ENCODE measurements around the gene SPSB2.

Gene SPSB2

DNA sequence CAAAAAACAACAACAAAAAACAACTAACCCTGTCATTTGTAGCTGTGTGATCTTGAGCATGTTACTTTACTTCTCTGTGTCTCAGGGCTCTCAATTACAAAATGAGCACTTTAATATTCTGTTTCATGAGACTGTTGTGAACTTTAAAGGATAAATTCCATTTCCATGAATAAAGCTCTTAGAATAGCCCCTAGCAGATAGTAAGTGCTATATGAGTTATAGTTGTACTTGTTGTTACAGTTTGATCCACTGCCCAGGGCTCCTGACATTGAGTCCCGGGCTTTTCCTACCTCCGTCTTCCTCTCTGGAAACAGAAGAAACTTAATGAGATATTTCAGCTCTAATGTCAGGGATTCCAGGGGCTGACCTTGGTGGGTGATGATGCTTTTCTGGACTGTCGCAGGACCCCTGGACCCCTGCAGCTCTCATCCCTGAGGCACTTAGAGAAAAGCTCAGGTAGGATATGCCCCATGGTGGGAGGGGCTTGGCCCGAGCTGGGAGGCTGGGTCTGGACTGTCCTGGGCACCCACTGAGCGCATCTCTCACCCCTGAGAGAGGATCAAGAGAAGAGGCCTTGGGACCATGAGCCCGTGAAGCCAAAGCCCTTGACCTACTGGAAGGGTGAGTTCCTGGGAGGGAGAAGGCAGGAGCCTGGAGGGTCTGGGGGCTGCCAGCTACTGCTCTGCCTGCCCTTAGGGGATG, 39.8 kb downstream of the SPSB2 start:
- Histone ChIP-seq H3K9ac (ENCODE audit: low read depth, low read length) (no peak overlapping the region), H3K4me3 (ENCODE audit: low read length) (no peak overlapping the region), H3K36me3 (ENCODE audit: insufficient read depth, low read depth, low read length) (peaks cover 74% of the 10 kb centered on the region), H3K9me3 (ENCODE audit: insufficient read depth, low read depth, low read length) (no peaks in the 10 kb centered on the region), H3K27me3 (ENCODE audit: insufficient read depth, low read length) (no peaks in the 10 kb centered on the region), H3K4me1 (ENCODE audit: insufficient read depth, low read length) (peaks cover 3% of the 10 kb centered on the region; the same call in 1 of the 2 replicates), H3K27ac (ENCODE audit: low read length) (no peak overlapping the region)

DNA sequence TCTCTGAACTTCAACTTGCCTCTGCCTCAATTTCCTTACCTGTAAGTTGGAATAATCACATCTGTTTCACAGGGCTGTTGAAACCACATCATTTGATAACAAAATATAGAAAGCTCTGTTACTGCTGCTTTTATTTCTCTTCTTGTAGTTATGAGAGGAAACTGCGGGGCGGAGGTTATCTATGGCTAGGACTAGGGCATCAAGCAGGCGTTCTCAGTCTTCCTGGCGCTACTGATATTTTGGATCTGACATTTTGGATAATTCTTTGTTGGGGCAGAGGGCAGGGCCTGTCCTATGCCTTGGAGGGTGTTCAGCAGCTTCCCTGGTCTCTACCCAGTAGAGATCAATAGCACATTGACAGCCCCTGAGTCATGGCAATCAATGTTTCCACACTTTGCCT, 41.0 kb downstream of the SPSB2 start:
- Histone ChIP-seq H3K4me3 (ENCODE audit: low read length) (no peak overlapping the region), H3K4me1 (ENCODE audit: insufficient read depth, low read length) (peaks cover 5% of the 10 kb centered on the region; the same call in 1 of the 2 replicates), H3K9ac (ENCODE audit: low read depth, low read length) (no peak overlapping the region), H3K36me3 (ENCODE audit: insufficient read depth, low read depth, low read length) (peaks cover 62% of the 10 kb centered on the region), H3K27me3 (ENCODE audit: insufficient read depth, low read length) (no peaks in the 10 kb centered on the region), H3K27ac (ENCODE audit: low read length) (no peak overlapping the region), H3K9me3 (ENCODE audit: insufficient read depth, low read depth, low read length) (no peaks in the 10 kb centered on the region)

DNA sequence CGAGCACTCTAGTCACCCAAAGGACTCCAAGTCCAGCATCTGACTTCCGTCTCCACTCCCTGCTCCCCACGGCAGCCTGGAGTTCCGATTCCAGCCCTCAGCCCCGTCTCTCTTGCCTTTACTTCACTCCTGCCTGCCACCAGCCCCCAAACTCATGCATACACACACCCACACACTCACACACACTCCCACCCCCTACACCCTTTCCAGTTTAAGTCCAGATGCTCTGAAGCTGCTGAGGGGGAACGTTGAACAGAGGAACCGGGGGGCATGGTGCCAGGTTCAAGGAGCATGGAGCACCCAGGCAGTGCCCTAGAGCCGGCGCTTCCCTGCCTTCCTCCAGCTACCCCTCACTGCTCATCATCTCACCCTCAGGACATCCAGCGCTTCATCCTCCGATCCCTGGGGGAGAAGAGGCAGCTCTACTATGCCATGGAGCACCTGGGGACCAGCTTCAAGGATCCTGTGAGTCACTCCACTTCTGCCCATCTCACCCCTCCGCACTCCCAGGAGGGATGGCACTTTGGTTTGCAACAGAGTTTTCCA, 41.6 kb downstream of the SPSB2 start:
- peaks cover 56% of the 10 kb centered on the region for H3K36me3 ChIP-seq (ENCODE audit: insufficient read depth, low read depth, low read length)
- 0 out of 2 replicates have a peak, but pooled peaks cover 1% of the 10 kb centered on the region for H3K27me3 ChIP-seq (ENCODE audit: insufficient read depth, low read length)
- peaks cover 7% of the 10 kb centered on the region; the same call in 1 of the 2 replicates for H3K4me1 ChIP-seq (ENCODE audit: insufficient read depth, low read length)
- no peak overlapping the region for H3K9ac ChIP-seq (ENCODE audit: low read depth, low read length)
- H3K4me3 ChIP-seq (ENCODE audit: low read length): no peak overlapping the region
- no peaks in the 10 kb centered on the region for H3K9me3 ChIP-seq (ENCODE audit: insufficient read depth, low read depth, low read length)
- no peak overlapping the region for H3K27ac ChIP-seq (ENCODE audit: low read length)

DNA sequence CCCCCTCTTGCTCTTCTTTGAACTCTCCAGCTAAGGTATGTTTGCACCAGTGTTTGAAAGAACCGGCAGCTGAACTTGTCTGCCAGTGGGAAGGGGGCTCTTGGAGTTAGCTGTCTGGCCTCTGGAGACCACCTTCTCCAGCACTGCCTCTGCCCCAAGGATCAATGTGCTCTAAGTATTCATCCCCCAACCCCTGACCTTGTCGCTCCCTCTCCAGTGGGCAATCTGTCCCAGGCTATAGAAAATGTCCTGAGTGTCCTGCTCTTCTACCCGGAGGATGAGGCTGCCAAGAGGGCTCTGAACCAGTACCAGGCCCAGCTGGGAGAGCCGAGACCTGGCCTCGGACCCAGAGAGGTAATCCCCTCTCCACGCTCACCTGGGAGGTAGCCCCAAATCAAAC, 42.1 kb downstream of the SPSB2 start:
- peaks cover 51% of the 10 kb centered on the region for H3K36me3 ChIP-seq (ENCODE audit: insufficient read depth, low read depth, low read length)
- H3K9me3 ChIP-seq (ENCODE audit: insufficient read depth, low read depth, low read length): no peaks in the 10 kb centered on the region
- H3K9ac ChIP-seq (ENCODE audit: low read depth, low read length): no peak overlapping the region
- no peak overlapping the region for H3K4me3 ChIP-seq (ENCODE audit: low read length)
- H3K27ac ChIP-seq (ENCODE audit: low read length): no peak overlapping the region
- peaks cover 6% of the 10 kb centered on the region; the same call in 1 of the 2 replicates for H3K27me3 ChIP-seq (ENCODE audit: insufficient read depth, low read length)
- H3K4me1 ChIP-seq (ENCODE audit: insufficient read depth, low read length): peaks cover 8% of the 10 kb centered on the region; the same call in 1 of the 2 replicates

DNA sequence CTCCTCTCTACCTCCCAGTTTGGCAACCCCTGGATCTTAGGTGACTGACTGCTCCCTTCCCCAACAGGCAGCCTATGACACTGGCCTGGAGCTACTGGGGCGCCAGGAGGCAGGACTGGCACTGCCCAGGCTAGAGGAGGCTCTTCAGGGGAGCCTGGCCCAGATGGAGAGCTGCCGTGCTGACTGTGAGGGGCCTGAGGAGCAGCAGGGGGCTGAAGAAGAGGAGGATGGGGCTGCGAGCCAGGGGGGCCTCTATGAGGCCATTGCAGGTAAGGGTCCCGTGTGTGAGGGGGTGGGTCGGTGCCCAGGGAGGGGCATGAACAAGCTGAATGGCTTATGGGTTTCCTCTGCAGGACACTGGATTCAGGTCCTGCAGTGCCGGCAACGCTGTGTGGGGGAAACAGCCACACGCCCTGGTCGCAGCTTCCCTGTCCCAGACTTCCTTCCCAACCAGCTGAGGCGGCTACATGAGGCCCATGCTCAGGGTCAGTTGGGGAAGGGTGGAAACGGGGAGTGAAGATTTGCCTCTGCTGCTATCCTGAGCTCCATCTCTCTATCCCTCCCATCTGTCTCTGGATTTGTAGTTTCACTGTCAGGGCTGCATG, 42.7 kb downstream of the SPSB2 start:
- Histone ChIP-seq H3K4me3 (ENCODE audit: low read length) (peak overlapping the region; percentile 95; the same call in 1 of the 2 replicates), H3K9me3 (ENCODE audit: insufficient read depth, low read depth, low read length) (no peaks in the 10 kb centered on the region), H3K4me1 (ENCODE audit: insufficient read depth, low read length) (peaks cover 10% of the 10 kb centered on the region; the same call in 1 of the 2 replicates), H3K27ac (ENCODE audit: low read length) (no peak overlapping the region), H3K27me3 (ENCODE audit: insufficient read depth, low read length) (peaks cover 7% of the 10 kb centered on the region), H3K9ac (ENCODE audit: low read depth, low read length) (peak overlapping the region; percentile 94; the same call in 1 of the 2 replicates), H3K36me3 (ENCODE audit: insufficient read depth, low read depth, low read length) (peaks cover 48% of the 10 kb centered on the region)

DNA sequence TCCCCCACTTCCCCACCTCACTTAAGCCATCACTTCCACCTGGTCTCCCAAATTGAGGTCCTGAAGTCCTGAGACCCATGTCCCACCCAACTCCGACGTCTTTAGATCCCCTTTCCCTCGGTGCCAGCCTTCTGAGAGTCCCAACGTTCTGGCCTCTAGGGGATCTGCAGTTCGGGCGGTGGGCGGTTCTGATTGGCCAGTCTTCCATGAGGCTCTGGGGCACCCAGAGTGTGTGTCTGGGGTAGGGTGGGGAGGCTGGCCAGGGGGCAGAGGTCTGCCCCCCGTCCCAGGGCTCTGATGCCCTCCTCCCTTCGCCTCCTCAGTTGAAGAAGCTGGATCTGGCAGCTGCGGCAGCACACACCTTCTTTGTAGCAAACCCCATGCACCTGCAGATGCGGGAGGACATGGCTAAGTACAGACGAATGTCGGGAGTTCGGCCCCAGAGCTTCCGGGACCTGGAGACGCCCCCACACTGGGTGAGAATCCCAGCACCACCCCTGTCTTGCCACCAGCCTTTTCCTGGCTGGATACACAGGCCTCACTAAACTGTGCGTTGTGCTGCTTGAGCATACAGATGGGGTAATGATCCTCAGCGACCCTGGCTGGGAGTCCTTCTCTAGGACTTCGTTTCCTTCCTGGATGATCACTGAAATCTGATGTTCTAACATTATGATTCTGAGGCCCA, 43.4 kb downstream of the SPSB2 start:
- peaks cover 14% of the 10 kb centered on the region for H3K27me3 ChIP-seq (ENCODE audit: insufficient read depth, low read length)
- peaks cover 42% of the 10 kb centered on the region for H3K36me3 ChIP-seq (ENCODE audit: insufficient read depth, low read depth, low read length)
- peak overlapping the region; percentile 95 for H3K4me3 ChIP-seq (ENCODE audit: low read length)

DNA sequence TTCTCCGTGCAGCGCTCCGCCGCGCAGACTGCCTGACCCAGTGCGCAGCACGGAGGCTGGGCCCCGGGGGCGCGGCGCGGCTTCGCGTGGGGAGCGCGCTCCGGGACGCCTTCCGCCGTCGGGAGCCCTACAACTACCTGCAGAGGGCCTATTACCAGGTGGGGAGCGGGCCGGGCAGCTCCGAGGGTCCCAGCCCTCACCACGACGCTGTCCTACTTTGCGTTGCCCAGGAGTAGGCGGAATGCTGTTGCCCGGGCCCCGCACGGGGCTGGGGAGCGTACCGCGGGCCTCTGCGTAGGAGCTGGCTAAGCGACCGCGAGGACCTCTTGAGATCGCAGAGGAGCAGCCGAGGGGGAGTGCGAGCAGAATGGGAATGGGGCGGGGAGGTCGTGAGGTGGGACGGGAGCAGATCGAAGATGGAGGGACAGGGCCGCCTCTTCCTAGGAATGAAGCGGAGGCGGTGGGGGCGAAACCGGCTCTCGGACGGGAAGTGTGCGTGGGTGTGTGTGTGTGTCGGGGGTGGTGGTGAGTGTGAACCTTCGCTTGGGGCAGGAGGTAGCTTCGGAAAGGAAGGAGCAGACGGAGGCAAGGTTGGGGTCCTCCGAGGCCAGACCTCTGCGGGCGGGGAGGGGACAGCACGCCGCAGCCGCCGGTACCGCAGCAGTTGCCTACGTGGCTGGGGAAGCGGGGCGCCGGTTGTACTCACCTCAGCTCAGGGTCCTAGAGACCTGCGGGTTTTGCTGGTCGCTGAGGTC, 44.1 kb downstream of the SPSB2 start:
- H3K9ac ChIP-seq (ENCODE audit: low read depth, low read length): peak overlapping the region; percentile 94

More for the DNA sequence above, 43.4 kb downstream of the SPSB2 start:
- H3K9ac ChIP-seq (ENCODE audit: low read depth, low read length): peak overlapping the region; percentile 94
- no peaks in the 10 kb centered on the region for H3K9me3 ChIP-seq (ENCODE audit: insufficient read depth, low read depth, low read length)
- peaks cover 10% of the 10 kb centered on the region; the same call in 1 of the 2 replicates for H3K4me1 ChIP-seq (ENCODE audit: insufficient read depth, low read length)
- H3K27ac ChIP-seq (ENCODE audit: low read length): no peak overlapping the region

DNA sequence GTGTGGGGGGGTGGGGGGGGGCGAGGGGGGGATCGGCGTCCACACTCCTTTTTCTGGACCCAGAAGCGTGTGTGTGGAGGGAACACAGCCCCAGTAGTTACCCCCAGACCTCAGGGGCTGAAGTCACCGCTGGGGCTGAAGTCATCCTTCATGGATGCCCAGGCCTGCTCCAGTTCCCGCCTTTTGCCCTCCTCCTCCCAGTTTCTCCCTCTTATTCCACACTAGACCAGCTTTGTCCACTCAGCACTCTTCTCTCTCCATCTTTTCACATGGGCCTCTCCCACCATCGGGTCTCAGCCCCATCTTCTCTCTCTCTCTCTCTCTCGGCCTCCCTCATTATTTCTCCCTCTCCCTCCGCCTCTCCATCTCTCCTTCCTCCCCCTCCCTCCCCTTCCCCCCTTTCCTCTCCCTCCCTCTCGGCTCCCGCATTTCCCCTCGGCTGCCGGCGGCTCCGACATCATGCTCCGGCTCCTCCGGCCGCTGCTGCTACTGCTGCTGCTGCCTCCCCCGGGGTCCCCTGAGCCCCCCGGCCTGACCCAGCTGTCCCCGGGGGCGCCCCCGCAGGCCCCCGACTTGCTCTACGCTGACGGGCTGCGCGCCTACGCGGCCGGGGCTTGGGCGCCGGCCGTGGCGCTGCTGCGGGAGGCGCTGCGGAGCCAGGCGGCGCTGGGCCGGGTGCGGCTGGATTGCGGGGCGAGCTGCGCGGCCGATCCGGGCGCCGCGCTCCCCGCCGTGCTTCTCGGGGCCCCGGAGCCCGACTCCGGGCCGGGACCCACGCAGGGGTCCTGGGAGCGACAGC, 44.9 kb downstream of the SPSB2 start, which contains the start of gene P3H3:
Gene P3H3, plus strand, starts transcription at position 426 of the 799 bp plus-strand sequence. Its CDS starts 34 bp downstream, at position 460.
- no peaks in the 10 kb centered on the region for H3K9me3 ChIP-seq (ENCODE audit: insufficient read depth, low read depth, low read length)
- peaks cover 28% of the 10 kb centered on the region for H3K36me3 ChIP-seq (ENCODE audit: insufficient read depth, low read depth, low read length)
- peak within 1 kb of the TSS; percentile 94 for H3K9ac ChIP-seq (ENCODE audit: low read depth, low read length)
- H3K27me3 ChIP-seq (ENCODE audit: insufficient read depth, low read length): peaks cover 26% of the 10 kb centered on the region
- H3K4me1 ChIP-seq (ENCODE audit: insufficient read depth, low read length): peaks cover 11% of the 10 kb centered on the region; the same call in 1 of the 2 replicates
- H3K4me3 ChIP-seq (ENCODE audit: low read length): peak within 1 kb of the TSS; percentile 95
- peak within 1 kb of the TSS; percentile 78 for H3K27ac ChIP-seq (ENCODE audit: low read length)

More for the DNA sequence above, 44.1 kb downstream of the SPSB2 start:
- peak overlapping the region; percentile 78 for H3K27ac ChIP-seq (ENCODE audit: low read length)
- peaks cover 36% of the 10 kb centered on the region for H3K36me3 ChIP-seq (ENCODE audit: insufficient read depth, low read depth, low read length)
- peak overlapping the region; percentile 95 for H3K4me3 ChIP-seq (ENCODE audit: low read length)
- peaks cover 10% of the 10 kb centered on the region; the same call in 1 of the 2 replicates for H3K4me1 ChIP-seq (ENCODE audit: insufficient read depth, low read length)
- H3K9me3 ChIP-seq (ENCODE audit: insufficient read depth, low read depth, low read length): no peaks in the 10 kb centered on the region
- H3K27me3 ChIP-seq (ENCODE audit: insufficient read depth, low read length): peaks cover 21% of the 10 kb centered on the region

DNA sequence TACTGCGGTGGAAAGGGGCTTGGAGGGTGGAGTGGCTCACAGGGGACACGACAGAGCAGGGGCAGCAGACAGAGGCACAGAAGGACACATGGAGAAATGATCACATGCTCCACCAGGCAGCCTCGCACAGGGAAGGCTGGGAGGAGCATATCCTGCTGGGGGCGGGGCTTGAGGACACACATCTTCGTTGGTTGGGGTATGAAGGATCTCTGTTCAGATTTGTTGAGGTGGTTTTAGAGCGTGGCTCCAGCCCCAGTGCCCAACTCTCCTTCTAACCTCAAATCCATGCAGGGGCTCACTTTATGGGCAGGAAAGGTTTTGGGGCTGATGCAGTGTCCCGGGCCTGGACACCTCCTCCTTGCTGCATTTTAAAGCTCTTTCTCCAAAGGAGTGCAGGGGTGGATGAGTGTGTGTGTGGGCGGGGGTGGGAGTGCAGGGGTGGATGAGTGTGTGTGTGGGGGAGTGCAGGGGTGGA, 45.6 kb downstream of the SPSB2 start:
- Histone ChIP-seq H3K9me3 (ENCODE audit: insufficient read depth, low read depth, low read length) (no peaks in the 10 kb centered on the region), H3K4me1 (ENCODE audit: insufficient read depth, low read length) (peaks cover 16% of the 10 kb centered on the region; the same call in 1 of the 2 replicates), H3K9ac (ENCODE audit: low read depth, low read length) (peak overlapping the region; percentile 59; the same call in 1 of the 2 replicates), H3K27me3 (ENCODE audit: insufficient read depth, low read length) (peaks cover 33% of the 10 kb centered on the region), H3K27ac (ENCODE audit: low read length) (no peak overlapping the region), H3K36me3 (ENCODE audit: insufficient read depth, low read depth, low read length) (peaks cover 26% of the 10 kb centered on the region), H3K4me3 (ENCODE audit: low read length) (peak overlapping the region; percentile 57; the same call in 1 of the 2 replicates)

DNA sequence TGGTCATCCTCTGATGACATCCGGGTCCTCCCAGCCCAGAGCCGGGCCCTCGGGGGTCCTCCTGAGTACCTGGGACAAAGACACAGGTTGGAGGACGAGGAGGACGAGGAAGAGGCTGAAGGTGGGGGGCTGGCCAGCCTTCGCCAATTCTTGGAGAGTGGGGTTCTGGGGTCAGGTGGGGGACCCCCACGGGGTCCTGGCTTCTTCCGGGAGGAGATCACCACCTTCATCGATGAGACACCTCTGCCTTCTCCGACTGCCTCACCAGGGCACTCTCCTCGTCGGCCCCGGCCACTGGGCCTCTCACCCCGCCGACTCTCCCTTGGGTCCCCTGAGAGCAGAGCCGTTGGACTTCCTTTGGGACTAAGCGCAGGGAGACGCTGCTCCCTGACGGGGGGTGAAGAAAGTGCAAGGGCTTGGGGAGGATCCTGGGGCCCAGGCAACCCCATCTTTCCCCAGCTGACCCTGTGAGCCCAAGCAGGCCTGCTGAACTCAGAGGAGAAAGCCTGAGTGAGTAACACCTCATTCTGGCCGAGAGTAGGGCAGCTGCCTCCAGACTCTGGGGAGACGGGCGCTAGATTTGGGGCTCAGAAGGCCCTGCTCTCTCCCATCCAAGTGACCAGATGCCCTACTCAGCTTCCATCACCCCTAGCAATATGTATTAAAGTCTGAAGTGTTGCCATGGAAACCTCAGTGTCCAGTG, 46.2 kb downstream of the SPSB2 start:
- H3K27ac ChIP-seq (ENCODE audit: low read length): no peak overlapping the region
- H3K4me3 ChIP-seq (ENCODE audit: low read length): peak overlapping the region; percentile 57; the same call in 1 of the 2 replicates
- no peaks in the 10 kb centered on the region for H3K9me3 ChIP-seq (ENCODE audit: insufficient read depth, low read depth, low read length)
- H3K27me3 ChIP-seq (ENCODE audit: insufficient read depth, low read length): peaks cover 39% of the 10 kb centered on the region
- peak overlapping the region; percentile 59; the same call in 1 of the 2 replicates for H3K9ac ChIP-seq (ENCODE audit: low read depth, low read length)
- H3K36me3 ChIP-seq (ENCODE audit: insufficient read depth, low read depth, low read length): peaks cover 20% of the 10 kb centered on the region
- peaks cover 22% of the 10 kb centered on the region; the same call in 1 of the 2 replicates for H3K4me1 ChIP-seq (ENCODE audit: insufficient read depth, low read length)

Measured in iPS-20b (cell line).